ENCODE measurements around the gene MOV10. TPM values are rescaled to one million over a fixed set of nuclear protein-coding genes. Genes with fewer than 3 reads are reported as not detected.

The MOV10 gene
- total RNA-seq, 4 donors from 2014 or later = 12.3 to 24.1 (median 18.7) TPM

DNA sequence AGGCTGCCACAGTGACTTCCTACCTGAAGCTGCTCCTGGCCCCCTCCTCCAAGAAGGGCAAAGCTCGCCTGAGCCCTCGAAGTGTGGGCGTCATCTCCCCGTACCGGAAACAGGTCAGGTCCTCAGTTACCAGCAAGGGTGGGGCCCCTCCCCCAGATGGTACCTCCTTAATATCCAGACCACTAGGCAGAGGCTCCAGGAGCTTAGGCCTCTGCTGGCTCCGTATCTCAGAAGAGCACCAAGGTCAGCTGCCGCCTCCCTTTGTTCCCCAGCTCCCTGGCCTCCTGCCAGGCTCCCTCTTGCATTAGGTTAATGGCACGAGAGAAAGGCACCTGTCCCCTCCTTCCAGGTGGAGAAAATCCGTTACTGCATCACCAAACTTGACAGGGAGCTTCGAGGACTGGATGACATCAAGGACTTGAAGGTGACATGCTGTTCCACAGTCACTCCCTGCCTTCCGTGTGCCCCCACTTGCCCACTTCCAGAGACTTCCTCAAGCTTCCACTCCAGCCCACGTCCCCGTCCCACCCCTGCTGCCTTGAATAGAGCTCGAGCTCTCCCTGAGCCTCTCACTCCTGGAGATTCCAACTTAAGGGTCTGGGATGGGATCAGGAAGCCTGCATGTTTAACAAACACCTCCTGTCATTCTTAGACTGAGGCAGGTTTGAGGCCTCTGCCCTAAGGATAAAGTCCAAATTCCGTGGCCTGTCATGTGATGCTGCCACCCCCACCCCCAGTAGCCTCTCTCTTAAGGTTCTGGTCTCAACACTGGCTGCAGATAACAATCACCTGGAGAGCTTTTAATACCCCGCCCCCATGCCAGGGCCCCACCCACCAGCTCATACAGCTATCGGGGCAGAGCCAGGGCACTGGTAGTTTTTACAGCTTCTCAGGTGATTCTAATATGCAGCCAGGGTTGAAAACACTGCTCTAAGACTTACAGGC, 24.2 kb downstream of the MOV10 start:
- no peak for TF ChIP-seq EP300 (IDR thresholded peaks at IDR 0.05)
- TF ChIP-seq POLR2A (IDR thresholded peaks at IDR 0.05; ENCODE audit: low read depth) = no peak
- peak in 1 of 2 donors; percentile 24 for TF ChIP-seq POLR2AphosphoS5 (IDR thresholded peaks at IDR 0.05)
- H3K4me3 ChIP-seq = no peak overlapping the region
- H3K27me3 ChIP-seq = no peaks in the 10 kb centered on the region
- DNase-seq (ENCODE audit: extremely low spot score) = no peak
- intact Hi-C loops (cut with DNase I) = no loop called here
- peaks cover 6 to 88% (median 75%) of the 10 kb centered on the region in 4 donors for H3K36me3 ChIP-seq
- WGBS = 57% methylated on average over 11 of the region's 17 CpGs
- peaks cover 58 to 61% (median 60%) of the 10 kb centered on the region in 4 donors for H3K4me1 ChIP-seq
- H3K27ac ChIP-seq (replicated peaks in 1 of 4) = peak overlapping the region; percentile 97 to 100 (median 98)
- H3K9me3 ChIP-seq = no peaks in the 10 kb centered on the region

GRCh38 chr1:112699425-112700144, 25.1 kb downstream of the MOV10 start:
- TF ChIP-seq CTCF (IDR thresholded peaks at IDR 0.05) = no peak
- TF ChIP-seq EP300 (IDR thresholded peaks at IDR 0.05) = no peak
- no peak for TF ChIP-seq POLR2AphosphoS5 (IDR thresholded peaks at IDR 0.05)
- no peak for TF ChIP-seq POLR2A (IDR thresholded peaks at IDR 0.05; ENCODE audit: low read depth)
- intact Hi-C loops (cut with DNase I) = loop anchor here (10.0 kb wide), 1 partner anchor 235 kb away; no protein-coding TSS in a partner anchor
- H3K36me3 ChIP-seq = peaks cover 0 to 84% (median 67%) of the 10 kb centered on the region in 4 donors
- H3K9me3 ChIP-seq = no peaks in the 10 kb centered on the region
- peak overlapping the region; percentile 97 to 100 (median 98) for H3K27ac ChIP-seq (replicated peaks in 1 of 4)
- H3K27me3 ChIP-seq = no peaks in the 10 kb centered on the region
- peaks cover 68 to 70% (median 69%) of the 10 kb centered on the region in 4 donors for H3K4me1 ChIP-seq
- 72% methylated on average over 13 of the region's 13 CpGs for WGBS
- no peak overlapping the region for H3K4me3 ChIP-seq
- DNase-seq (ENCODE audit: extremely low spot score) = no peak

DNA sequence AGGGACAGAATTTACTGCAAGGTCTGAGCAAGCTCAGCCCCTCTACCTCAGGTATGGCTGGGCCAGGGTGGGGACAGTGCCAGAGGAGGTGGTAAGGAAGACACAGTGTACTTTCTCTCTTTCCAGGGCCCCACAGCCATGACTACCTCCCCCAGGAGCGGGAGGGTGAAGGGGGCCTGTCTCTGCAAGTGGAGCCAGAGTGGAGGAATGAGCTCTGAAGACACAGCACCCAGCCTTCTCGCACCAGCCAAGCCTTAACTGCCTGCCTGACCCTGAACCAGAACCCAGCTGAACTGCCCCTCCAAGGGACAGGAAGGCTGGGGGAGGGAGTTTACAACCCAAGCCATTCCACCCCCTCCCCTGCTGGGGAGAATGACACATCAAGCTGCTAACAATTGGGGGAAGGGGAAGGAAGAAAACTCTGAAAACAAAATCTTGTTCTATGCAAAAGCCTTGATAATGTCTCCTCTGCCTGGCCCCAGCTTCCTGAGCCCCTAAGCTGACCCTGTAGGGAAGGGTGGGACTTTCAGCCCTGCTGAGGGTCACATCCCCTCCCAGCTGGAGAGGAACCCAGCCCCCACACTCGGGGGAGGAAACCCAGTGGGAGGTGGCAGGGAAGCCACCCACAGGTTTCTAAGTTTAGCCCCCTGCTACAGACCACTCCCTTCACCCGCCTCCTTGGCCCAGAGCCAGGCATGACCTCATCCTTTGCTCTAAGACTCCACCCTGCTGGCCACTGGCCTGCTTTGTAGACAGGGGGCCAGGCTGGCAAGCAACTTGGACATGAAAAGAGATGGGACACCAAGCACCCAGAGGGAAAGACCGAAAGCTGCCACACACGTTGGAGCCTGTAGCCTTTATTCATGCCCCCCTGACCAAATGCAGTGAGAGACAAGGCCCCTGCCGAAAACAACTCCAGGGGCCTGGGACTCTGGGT, 26.1 kb downstream of the MOV10 start:
- Histone ChIP-seq H3K36me3 (peaks cover 0 to 74% (median 58%) of the 10 kb centered on the region in 4 donors), H3K4me3 (peak overlapping the region; percentile 3 to 19 (median 12)), H3K9me3 (no peaks in the 10 kb centered on the region), H3K27me3 (no peaks in the 10 kb centered on the region), H3K27ac (replicated peaks in 1 of 4) (peak overlapping the region; percentile 97 to 100 (median 98)), H3K4me1 (peaks cover 76 to 80% (median 78%) of the 10 kb centered on the region in 4 donors)
- peak; percentile 99 for DNase-seq (ENCODE audit: extremely low spot score)
- intact Hi-C loops (cut with DNase I) = loop anchor here (10.0 kb wide), 1 partner anchor 236 kb away; no protein-coding TSS in a partner anchor
- no peak for TF ChIP-seq POLR2A (IDR thresholded peaks at IDR 0.05; ENCODE audit: low read depth)
- no peak for TF ChIP-seq EP300 (IDR thresholded peaks at IDR 0.05)
- TF ChIP-seq POLR2AphosphoS5 (IDR thresholded peaks at IDR 0.05) = peak in 1 of 2 donors; percentile 87
- TF ChIP-seq CTCF (IDR thresholded peaks at IDR 0.05) = no peak
- 17% methylated on average over 6 of the region's 7 CpGs for WGBS

DNA sequence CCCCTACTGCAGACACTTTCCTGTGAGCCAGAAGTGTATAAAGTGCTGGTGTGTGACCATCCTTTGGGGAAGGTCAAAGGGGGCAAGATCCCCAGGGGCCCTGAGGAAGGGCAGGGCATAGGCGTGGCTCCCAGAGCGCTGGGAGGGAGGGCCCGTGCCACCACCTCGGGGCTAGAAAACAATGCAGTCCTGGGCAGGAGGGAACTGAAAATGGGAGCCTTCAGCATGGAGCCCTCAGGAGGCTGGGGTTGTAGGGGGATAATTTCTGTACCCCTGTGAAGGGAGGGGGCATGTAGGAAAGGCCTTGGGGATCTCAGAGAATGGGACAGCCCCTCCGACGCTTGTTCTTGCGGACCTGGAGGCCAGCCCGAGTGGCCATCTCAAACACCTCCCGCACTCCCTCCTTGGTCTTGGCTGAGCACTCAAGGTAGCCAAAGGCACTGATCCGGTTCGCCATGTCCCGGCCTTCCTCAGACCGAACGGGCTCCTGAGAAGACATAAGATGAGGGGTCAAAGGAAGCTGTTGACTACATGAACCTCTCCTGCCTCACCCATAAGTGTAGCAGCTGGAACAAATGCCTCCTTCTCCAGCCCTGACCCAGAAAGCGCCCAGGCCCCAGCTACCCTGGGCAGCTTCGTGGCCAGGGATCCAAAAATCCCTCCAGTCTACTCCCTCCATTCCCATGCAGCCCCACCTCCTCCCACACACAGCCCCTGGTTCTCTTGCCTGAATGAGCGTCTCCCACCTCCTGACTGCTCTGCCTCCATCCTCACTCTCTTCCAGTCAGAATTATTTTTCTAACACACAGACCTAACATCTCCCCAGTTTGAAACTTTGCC, 27.0 kb downstream of the MOV10 start:
- Histone ChIP-seq H3K4me3 (peak overlapping the region in 3 of 4 donors; percentile 8 to 14 (median 13)), H3K36me3 (peaks cover 0 to 65% (median 49%) of the 10 kb centered on the region in 4 donors), H3K27ac (replicated peaks in 1 of 4) (peak overlapping the region; percentile 97 to 100 (median 98)), H3K27me3 (no peaks in the 10 kb centered on the region), H3K4me1 (peaks cover 81 to 86% (median 83%) of the 10 kb centered on the region in 4 donors), H3K9me3 (no peaks in the 10 kb centered on the region)
- intact Hi-C loops (cut with DNase I) = loop anchor here (10.0 kb wide), 1 partner anchor 237 kb away; no protein-coding TSS in a partner anchor
- 69% methylated on average over 16 of the region's 17 CpGs for WGBS
- DNase-seq (ENCODE audit: extremely low spot score) = no peak
- TF ChIP-seq POLR2AphosphoS5 (IDR thresholded peaks at IDR 0.05) (no peak), CTCF (IDR thresholded peaks at IDR 0.05) (no peak), EP300 (IDR thresholded peaks at IDR 0.05) (no peak), POLR2A (IDR thresholded peaks at IDR 0.05; ENCODE audit: low read depth) (no peak)
